HEK293 (cell line): ENCODE results near the gene PNKD.

ENCODE experiments used
- CTCF ChIA-PET: fragments of 350-600 bp; formaldehyde crosslinking; extraction: SDS; loops from one replicate; lab custom pipeline; 2021; ENCODE audit warnings: antibody characterized with exemption; lab: Yijun Ruan, JAX
- POLR2A ChIA-PET: fragments of 300-600 bp; formaldehyde crosslinking; extraction: SDS; loops from one replicate; lab custom pipeline; 2020; ENCODE audit warnings: antibody characterized with exemption, inconsistent platforms; lab: Yijun Ruan, JAX
- H3K27ac ChIP-seq: fragments of 200-500 bp; sonication (Bioruptor generic); 2 replicates; pipeline ENCODE4 v1.5.1; 2014; ENCODE audit warnings: low read depth, low read length, control low read depth, inconsistent platforms; ENCODE audit errors: extremely low read depth
- H3K36me3 ChIP-seq, 2 experiments: fragments of 200-500 bp in 1 of 2; sonication (Bioruptor generic) in 1 of 2; 1 replicate in 1 of 2; 2 replicates in 1 of 2; pipeline ENCODE4 v1.5.1; 2014 to 2017; ENCODE audit warnings: inconsistent platforms in 2 of 2, low read length in 2 of 2; ENCODE audit not compliant: control insufficient read depth in 2 of 2, insufficient read depth in 1 of 2
- H3K4me1 ChIP-seq: fragments of 200-500 bp; sonication (Bioruptor generic); 2 replicates; pipeline ENCODE4 v1.5.1; 2014; ENCODE audit warnings: mild to moderate bottlenecking, low read length, inconsistent platforms; ENCODE audit not compliant: control insufficient read depth, insufficient read depth
- H3K4me3 ChIP-seq: 2 replicates; pipeline ENCODE4 v1.5.1; 2011; ENCODE audit warnings: low read depth, mild to moderate bottlenecking, control low read depth, low read length, moderate library complexity
- H3K9me3 ChIP-seq: fragments of 200-500 bp; sonication (Bioruptor generic); 2 replicates; pipeline ENCODE4 v1.5.1; 2014; ENCODE audit warnings: low read depth, low read length, inconsistent platforms; ENCODE audit not compliant: control insufficient read depth, insufficient read depth
- AEBP2 ChIP-seq: fragments of 450-650 bp; formaldehyde crosslinking; IDR thresholded peaks from 2 replicates; pipeline ENCODE4 v1.5.1; 2016; ENCODE audit warnings: missing biosample characterization, missing genetic modification characterization, borderline replicate concordance
- BCL11A ChIP-seq: fragments of 450-650 bp; formaldehyde crosslinking; IDR thresholded peaks from 2 replicates; pipeline ENCODE4 v1.5.1; 2016; ENCODE audit warnings: low read depth, missing biosample characterization, missing genetic modification characterization
- CTCF ChIP-seq: fragments of 450-650 bp; formaldehyde crosslinking; IDR thresholded peaks from 2 replicates; pipeline ENCODE4 v1.5.1; 2016; ENCODE audit warnings: missing biosample characterization, missing genetic modification characterization
- EGR2 ChIP-seq: fragments of 450-650 bp; formaldehyde crosslinking; IDR thresholded peaks from 2 replicates; pipeline ENCODE4 v1.5.1; 2016; ENCODE audit warnings: low read depth, missing biosample characterization, missing genetic modification characterization
- GFI1B ChIP-seq: fragments of 450-650 bp; formaldehyde crosslinking; IDR thresholded peaks from 2 replicates; pipeline ENCODE4 v1.5.1; 2016; ENCODE audit warnings: missing biosample characterization, missing genetic modification characterization
- HOXA7 ChIP-seq: sonication (generic); formaldehyde crosslinking; IDR thresholded peaks from 2 replicates; pipeline ENCODE4 v1.8.1; 2022; ENCODE audit warnings: missing genetic modification reagents, borderline replicate concordance
- KLF1 ChIP-seq: fragments of 450-650 bp; formaldehyde crosslinking; IDR thresholded peaks from 2 replicates; pipeline ENCODE4 v1.5.1; 2016; ENCODE audit warnings: missing biosample characterization, missing genetic modification characterization
- SP2 ChIP-seq: fragments of 450-650 bp; formaldehyde crosslinking; IDR thresholded peaks from 2 replicates; pipeline ENCODE4 v1.5.1; 2016; ENCODE audit warnings: missing biosample characterization, missing genetic modification characterization
- ZBTB6 ChIP-seq: fragments of 450-650 bp; formaldehyde crosslinking; IDR thresholded peaks from 2 replicates; pipeline ENCODE4 v1.5.1; 2017; ENCODE audit warnings: missing biosample characterization, missing genetic modification characterization
- ZBTB7A ChIP-seq: fragments of 450-650 bp; formaldehyde crosslinking; IDR thresholded peaks from 2 replicates; pipeline ENCODE4 v1.5.1; 2016; ENCODE audit warnings: low read depth, missing biosample characterization, missing genetic modification characterization
- ZFHX2 ChIP-seq: fragments of 450-650 bp; formaldehyde crosslinking; conservative IDR thresholded peaks from 2 replicates; pipeline ENCODE4 v1.5.1; 2016; ENCODE audit warnings: missing biosample characterization, missing genetic modification characterization
- ZNF175 ChIP-seq: fragments of 450-650 bp; formaldehyde crosslinking; IDR thresholded peaks from 2 replicates; pipeline ENCODE4 v1.5.1; 2016; ENCODE audit warnings: missing biosample characterization, missing genetic modification characterization
- ZNF2 ChIP-seq: fragments of 450-650 bp; formaldehyde crosslinking; IDR thresholded peaks from 2 replicates; pipeline ENCODE4 v1.5.1; 2016; ENCODE audit warnings: missing biosample characterization, missing genetic modification characterization
- ZNF202 ChIP-seq: fragments of 450-650 bp; formaldehyde crosslinking; IDR thresholded peaks from 2 replicates; pipeline ENCODE4 v1.5.1; 2016; ENCODE audit warnings: missing biosample characterization, missing genetic modification characterization, borderline replicate concordance
- ZNF398 ChIP-seq: fragments of 450-650 bp; formaldehyde crosslinking; IDR thresholded peaks from 2 replicates; pipeline ENCODE4 v1.5.1; 2017; ENCODE audit warnings: missing biosample characterization, missing genetic modification characterization
- ZNF416 ChIP-seq: fragments of 450-650 bp; formaldehyde crosslinking; IDR thresholded peaks from 2 replicates; pipeline ENCODE4 v1.5.1; 2016; ENCODE audit warnings: missing biosample characterization, missing genetic modification characterization
- ZNF488 ChIP-seq: fragments of 450-650 bp; formaldehyde crosslinking; IDR thresholded peaks from 2 replicates; pipeline ENCODE4 v1.5.1; 2016; ENCODE audit warnings: missing biosample characterization, missing genetic modification characterization
- ZNF513 ChIP-seq: fragments of 450-650 bp; IDR thresholded peaks from 2 replicates; pipeline ENCODE4 v1.5.1; 2018; ENCODE audit warnings: missing biosample characterization, missing genetic modification characterization
- ZNF560 ChIP-seq: fragments of 450-650 bp; formaldehyde crosslinking; IDR thresholded peaks from 2 replicates; pipeline ENCODE4 v1.5.1; 2017; ENCODE audit warnings: missing biosample characterization, missing genetic modification characterization, borderline replicate concordance
- ZNF585B ChIP-seq: fragments of 450-650 bp; formaldehyde crosslinking; IDR thresholded peaks from 2 replicates; pipeline ENCODE4 v1.5.1; 2016; ENCODE audit warnings: missing biosample characterization, missing genetic modification characterization
- ZNF658 ChIP-seq: fragments of 450-650 bp; formaldehyde crosslinking; IDR thresholded peaks from 2 replicates; pipeline ENCODE4; 2016; ENCODE audit warnings: missing biosample characterization, missing genetic modification characterization

The PNKD gene

GRCh38 chr2:218276986-218277755 is 6.9 kb downstream of the PNKD start:
- POLR2A ChIA-PET, result interaction anchor here (0.5 to 1.4 kb wide), 2 partner anchors 10 to 46 kb away, joined by 5 to 7 read pairs; no protein-coding TSS in a partner anchor
- TF ChIP-seq ZNF416 (tag by site-specific recombination) (no peak), CTCF (tag by site-specific recombination) (peak; percentile 31; the same call in 1 of the 2 replicates)
- Histone ChIP-seq H3K4me1 (peaks cover 3% of the 10 kb centered on the region; the same call in 1 of the 2 replicates), H3K36me3 (peaks cover 4 to 84% of the 10 kb centered on the region in 2 experiments; a peak in 2 of 3 replicates), H3K9me3 (no peaks in the 10 kb centered on the region), H3K4me3 (no peak overlapping the region), H3K27ac (no peak overlapping the region)
- CTCF ChIA-PET, result interaction anchor here (0.5 to 7.3 kb wide), 3 partner anchors 16 to 698 kb away, joined by 3 to 89 read pairs (median 3); partner anchors contain the start of gene TMBIM1

GRCh38 chr2:218277921-218278320 is 7.6 kb downstream of the PNKD start:
- H3K4me1 ChIP-seq, result peaks cover 2% of the 10 kb centered on the region; the same call in 1 of the 2 replicates
- H3K4me3 ChIP-seq, result no peak overlapping the region
- ChIA-PET POLR2A (interaction anchor here (1.0 kb wide), 1 partner anchor 9 kb away, joined by 3 read pairs; no protein-coding TSS in a partner anchor), CTCF (no interaction called here)
- H3K9me3 ChIP-seq, result no peaks in the 10 kb centered on the region
- no peak for TF ChIP-seq ZBTB6 (tag by site-specific recombination)
- no peak for TF ChIP-seq ZNF585B (tag by site-specific recombination)
- no peak for TF ChIP-seq ZNF175 (tag by site-specific recombination)
- no peak for TF ChIP-seq ZBTB7A (tag by site-specific recombination)
- TF ChIP-seq ZNF2 (tag by site-specific recombination), result no peak
- no peak for TF ChIP-seq ZNF398
- TF ChIP-seq SP2, result no peak
- TF ChIP-seq ZNF513 (tag by site-specific recombination), result no peak
- TF ChIP-seq ZNF658 (tag by site-specific recombination), result no peak
- no peak for TF ChIP-seq HOXA7
- TF ChIP-seq KLF1 (tag by site-specific recombination), result no peak
- TF ChIP-seq ZNF202 (tag by site-specific recombination), result no peak
- no peak for TF ChIP-seq ZNF560 (tag by site-specific recombination)
- TF ChIP-seq BCL11A (tag by site-specific recombination), result no peak
- no peak for TF ChIP-seq ZFHX2 (tag by site-specific recombination)
- no peak for TF ChIP-seq GFI1B (tag by site-specific recombination)
- no peak for TF ChIP-seq ZNF488 (tag by site-specific recombination)
- no peak for TF ChIP-seq EGR2 (tag by site-specific recombination)
- no peak for TF ChIP-seq AEBP2 (tag by site-specific recombination)
- H3K27ac ChIP-seq, result no peak overlapping the region
- peaks cover 4 to 82% of the 10 kb centered on the region in 2 experiments; a peak in 2 of 3 replicates for H3K36me3 ChIP-seq
